Vagina (tissue), 2 donors: ENCODE measurements around the gene TGFBR3L. TPM values are rescaled to one million over a fixed set of nuclear protein-coding genes. Genes with fewer than 3 reads are reported as not detected.

Experiments
- DNase-seq, 2 donors: peaks; one replicate each; pipeline ENCODE4 v3.0.0-alpha.2; 2017; ENCODE audit errors: extremely low spot score in 2 of 2
- H3K27ac ChIP-seq: fragments of 200-600 bp; sonication (generic); one replicate; pipeline ENCODE4 v1.5.1; 2019
- H3K27me3 ChIP-seq: fragments of 200-600 bp; sonication (generic); one replicate; pipeline ENCODE4 v1.5.1; 2019
- H3K36me3 ChIP-seq, 2 donors: fragments of 200-600 bp; sonication (generic); one replicate each; pipeline ENCODE4 v1.5.1; 2017 to 2019
- H3K4me1 ChIP-seq: fragments of 200-600 bp; sonication (generic); one replicate; pipeline ENCODE4 v1.5.1; 2019
- H3K4me3 ChIP-seq, 2 donors: fragments of 200-600 bp; sonication (generic); 1 replicate in 1 of 2; 2 replicates in 1 of 2; pipeline ENCODE4 v1.5.1; 2016 to 2019
- H3K9me3 ChIP-seq: fragments of 200-600 bp; sonication (generic); one replicate; pipeline ENCODE4 v1.5.1; 2019
- CTCF ChIP-seq, 3 experiments: fragments of 450-650 bp in 2 of 3; fragments of 200-600 bp in 1 of 3; sonication (generic) in 1 of 3; IDR thresholded peaks; one replicate each; pipeline ENCODE4 v1.5.1; 2017 to 2019; ENCODE audit warnings: antibody characterized with exemption in 3 of 3, mild to moderate bottlenecking in 2 of 3, moderate library complexity in 2 of 3
- POLR2A ChIP-seq, 2 donors: fragments of 450-650 bp; IDR thresholded peaks; one replicate each; pipeline ENCODE4 v1.6.1; 2017; ENCODE audit warnings: antibody characterized with exemption in 2 of 2, mild to moderate bottlenecking in 2 of 2, moderate library complexity in 2 of 2
- POLR2AphosphoS5 ChIP-seq, 2 donors: sonication (generic); formaldehyde crosslinking; IDR thresholded peaks; one replicate each; pipeline ENCODE4 v1.9.0; 2017; ENCODE audit warnings: antibody characterized with exemption in 2 of 2, mild to moderate bottlenecking in 2 of 2, low read depth in 1 of 2; ENCODE audit not compliant: insufficient read depth in 1 of 2
- intact Hi-C: fragments of 100-400 bp; cut with DNase I; formaldehyde crosslinking; loops from one replicate; pipeline ENCODE4 v1.15.1; 2023
- total RNA-seq: library from RNA; depleted of rRNA; stranded (reverse); fragments of >200 nt; gene quantifications from one replicate; pipeline ENCODE4 v1.2.3, GENCODE V29; 2016

The TGFBR3L gene
- total RNA-seq, 1 donor from 2014 or later: 1.5 TPM

GRCh38 chr19:7931221-7932061 is 16.8 kb downstream of the TGFBR3L start:
- no peak for DNase-seq
- Histone ChIP-seq H3K36me3 (peaks cover 2 to 61% of the 10 kb centered on the region in 2 donors), H3K4me3 (no peak overlapping the region), H3K27ac (peak overlapping the region; percentile 96), H3K9me3 (no peaks in the 10 kb centered on the region), H3K27me3 (no peaks in the 10 kb centered on the region), H3K4me1 (peaks cover 39% of the 10 kb centered on the region)
- TF ChIP-seq POLR2A (IDR thresholded peaks at IDR 0.05) (no peak), POLR2AphosphoS5 (IDR thresholded peaks at IDR 0.05; ENCODE audit: insufficient read depth in 1 of 2, low read depth in 1 of 2) (peak in 1 of 2 donors; percentile 9)
- intact Hi-C loops: no loop called here

GRCh38 chr19:7932276-7932929 is 17.8 kb downstream of the TGFBR3L start:
- TF ChIP-seq POLR2A (IDR thresholded peaks at IDR 0.05) (no peak), POLR2AphosphoS5 (IDR thresholded peaks at IDR 0.05; ENCODE audit: insufficient read depth in 1 of 2, low read depth in 1 of 2) (no peak), CTCF (IDR thresholded peaks at IDR 0.05) (no peak)
- peaks cover 2 to 71% of the 10 kb centered on the region in 2 donors for H3K36me3 ChIP-seq
- intact Hi-C loops: no loop called here

GRCh38 chr19:7932930-7933300 is 18.3 kb downstream of the TGFBR3L start:
- no peak for DNase-seq
- no peaks in the 10 kb centered on the region for H3K27me3 ChIP-seq
- H3K9me3 ChIP-seq: no peaks in the 10 kb centered on the region
- no peak overlapping the region for H3K4me3 ChIP-seq
- H3K27ac ChIP-seq: no peak overlapping the region
- peaks cover 2 to 76% of the 10 kb centered on the region in 2 donors for H3K36me3 ChIP-seq
- intact Hi-C loops: no loop called here
- no peak for TF ChIP-seq CTCF (IDR thresholded peaks at IDR 0.05)
- no peak for TF ChIP-seq POLR2A (IDR thresholded peaks at IDR 0.05)
- no peak for TF ChIP-seq POLR2AphosphoS5 (IDR thresholded peaks at IDR 0.05; ENCODE audit: insufficient read depth in 1 of 2, low read depth in 1 of 2)
- peaks cover 24% of the 10 kb centered on the region for H3K4me1 ChIP-seq

More at GRCh38 chr19:7932276-7932929, 17.8 kb downstream of the TGFBR3L start:
- Histone ChIP-seq H3K4me3 (no peak overlapping the region), H3K27ac (peak overlapping the region; percentile 96), H3K27me3 (no peaks in the 10 kb centered on the region), H3K4me1 (peaks cover 29% of the 10 kb centered on the region), H3K9me3 (no peaks in the 10 kb centered on the region)
- no peak for DNase-seq

GRCh38 chr19:7933411-7933810 is 18.8 kb downstream of the TGFBR3L start:
- no peaks in the 10 kb centered on the region for H3K9me3 ChIP-seq
- no peaks in the 10 kb centered on the region for H3K27me3 ChIP-seq
- intact Hi-C loops: no loop called here
- no peak overlapping the region for H3K27ac ChIP-seq
- TF ChIP-seq CTCF (IDR thresholded peaks at IDR 0.05): no peak
- no peak for TF ChIP-seq POLR2AphosphoS5 (IDR thresholded peaks at IDR 0.05; ENCODE audit: insufficient read depth in 1 of 2, low read depth in 1 of 2)
- no peak for TF ChIP-seq POLR2A (IDR thresholded peaks at IDR 0.05)
- no peak for DNase-seq
- H3K36me3 ChIP-seq: peaks cover 2 to 81% of the 10 kb centered on the region in 2 donors
- H3K4me3 ChIP-seq: no peak overlapping the region
- peaks cover 19% of the 10 kb centered on the region for H3K4me1 ChIP-seq

GRCh38 chr19:7933828-7934725 is 19.4 kb downstream of the TGFBR3L start:
- Histone ChIP-seq H3K27ac (no peak overlapping the region), H3K27me3 (no peaks in the 10 kb centered on the region), H3K36me3 (peaks cover 2 to 82% of the 10 kb centered on the region in 2 donors), H3K4me1 (peaks cover 15% of the 10 kb centered on the region), H3K4me3 (no peak overlapping the region), H3K9me3 (no peaks in the 10 kb centered on the region)
- DNase-seq: no peak
- TF ChIP-seq POLR2A (IDR thresholded peaks at IDR 0.05) (no peak), POLR2AphosphoS5 (IDR thresholded peaks at IDR 0.05; ENCODE audit: insufficient read depth in 1 of 2, low read depth in 1 of 2) (no peak), CTCF (IDR thresholded peaks at IDR 0.05) (no peak)
- intact Hi-C loops: no loop called here
